Glutamatergic neuron (in vitro differentiated cells): ENCODE data around the gene CTDNEP1. TPM values are rescaled to one million over a fixed set of nuclear protein-coding genes. Genes with fewer than 3 reads are reported as not detected.

Experiments used
- DNase-seq: peaks from one replicate; pipeline ENCODE4 v3.0.0; 2022
- H3K27ac Mint-ChIP-seq: one replicate; pipeline ENCODE4 v1.8.0; 2020; ENCODE audit warnings: mild to moderate bottlenecking, mixed read lengths, inconsistent platforms; ENCODE audit not compliant: unreplicated experiment
- H3K27me3 Mint-ChIP-seq: one replicate; pipeline ENCODE4 v1.8.0; 2020; ENCODE audit warnings: mild to moderate bottlenecking, moderate library complexity, mixed read lengths, inconsistent platforms; ENCODE audit not compliant: unreplicated experiment
- H3K36me3 Mint-ChIP-seq: one replicate; pipeline ENCODE4 v1.8.0; 2020; ENCODE audit warnings: mild to moderate bottlenecking, mixed read lengths, inconsistent platforms; ENCODE audit not compliant: unreplicated experiment
- H3K4me1 Mint-ChIP-seq: one replicate; pipeline ENCODE4 v1.8.0; 2020; ENCODE audit warnings: mild to moderate bottlenecking, low read depth, mixed read lengths, inconsistent platforms; ENCODE audit not compliant: unreplicated experiment
- H3K4me3 Mint-ChIP-seq: one replicate; pipeline ENCODE4 v1.8.0; 2020; ENCODE audit warnings: mild to moderate bottlenecking, mixed read lengths, inconsistent platforms; ENCODE audit not compliant: unreplicated experiment
- H3K9me3 Mint-ChIP-seq: one replicate; pipeline ENCODE4 v1.8.0; 2020; ENCODE audit warnings: mild to moderate bottlenecking, moderate library complexity, mixed read lengths, inconsistent platforms; ENCODE audit not compliant: unreplicated experiment
- total RNA-seq: library from RNA; stranded (reverse); fragmentation: NEBNext Ultra II Directional; extraction: Animal tissue kit (Norgen Biotek cat#: 25700); gene quantifications from one replicate; pipeline ENCODE4 v1.2.1, GENCODE V29; 2021; ENCODE audit not compliant: unreplicated experiment
- TF ChIP-seq, protein P1 (sequence below): fragments of 200-600 bp; sonication (generic); IDR thresholded peaks from one replicate; pipeline ENCODE4 v1.5.0; 2021; ENCODE audit not compliant: partially characterized antibody, unreplicated experiment

CTDNEP1 gene
- total RNA-seq, 1 donor from 2014 or later, result 185 TPM

DNA sequence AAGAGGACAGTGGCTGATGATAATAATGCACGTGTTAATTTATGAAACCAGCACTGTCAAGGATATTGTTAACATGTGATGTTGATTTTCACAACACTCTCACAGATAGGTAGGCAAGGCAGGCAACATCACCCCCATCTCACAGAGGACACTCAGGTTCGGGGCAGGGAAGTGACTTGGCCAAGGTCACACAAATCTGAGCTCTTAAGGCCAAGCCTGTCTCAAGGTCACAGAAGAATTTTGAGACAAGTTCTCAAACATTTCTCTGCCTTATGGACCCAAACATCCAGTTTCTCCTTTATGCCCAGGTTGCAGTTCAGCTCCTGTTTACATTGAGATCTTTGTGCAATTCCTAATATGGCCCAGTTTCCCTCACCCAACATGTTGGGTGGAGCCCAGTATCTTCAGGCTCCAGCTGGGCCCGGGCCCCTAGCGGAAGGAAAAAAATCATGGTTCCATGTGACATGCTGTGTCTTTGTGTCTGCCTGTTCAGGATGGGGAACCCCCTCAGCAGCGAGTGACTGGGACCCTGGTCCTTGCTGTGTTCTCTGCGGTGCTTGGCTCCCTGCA lies 31.3 kb upstream of the CTDNEP1 start:
- TF ChIP-seq, protein P1, sequence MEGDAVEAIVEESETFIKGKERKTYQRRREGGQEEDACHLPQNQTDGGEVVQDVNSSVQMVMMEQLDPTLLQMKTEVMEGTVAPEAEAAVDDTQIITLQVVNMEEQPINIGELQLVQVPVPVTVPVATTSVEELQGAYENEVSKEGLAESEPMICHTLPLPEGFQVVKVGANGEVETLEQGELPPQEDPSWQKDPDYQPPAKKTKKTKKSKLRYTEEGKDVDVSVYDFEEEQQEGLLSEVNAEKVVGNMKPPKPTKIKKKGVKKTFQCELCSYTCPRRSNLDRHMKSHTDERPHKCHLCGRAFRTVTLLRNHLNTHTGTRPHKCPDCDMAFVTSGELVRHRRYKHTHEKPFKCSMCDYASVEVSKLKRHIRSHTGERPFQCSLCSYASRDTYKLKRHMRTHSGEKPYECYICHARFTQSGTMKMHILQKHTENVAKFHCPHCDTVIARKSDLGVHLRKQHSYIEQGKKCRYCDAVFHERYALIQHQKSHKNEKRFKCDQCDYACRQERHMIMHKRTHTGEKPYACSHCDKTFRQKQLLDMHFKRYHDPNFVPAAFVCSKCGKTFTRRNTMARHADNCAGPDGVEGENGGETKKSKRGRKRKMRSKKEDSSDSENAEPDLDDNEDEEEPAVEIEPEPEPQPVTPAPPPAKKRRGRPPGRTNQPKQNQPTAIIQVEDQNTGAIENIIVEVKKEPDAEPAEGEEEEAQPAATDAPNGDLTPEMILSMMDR, result no peak
- peak overlapping the region; percentile 25 for H3K4me3 Mint-ChIP-seq
- peaks cover 2% of the 10 kb centered on the region for H3K9me3 Mint-ChIP-seq
- H3K36me3 Mint-ChIP-seq, result no peaks in the 10 kb centered on the region
- no peak overlapping the region for H3K27ac Mint-ChIP-seq
- DNase-seq, result no peak
- H3K27me3 Mint-ChIP-seq, result peaks cover 22% of the 10 kb centered on the region
- H3K4me1 Mint-ChIP-seq, result peaks cover 4% of the 10 kb centered on the region

DNA sequence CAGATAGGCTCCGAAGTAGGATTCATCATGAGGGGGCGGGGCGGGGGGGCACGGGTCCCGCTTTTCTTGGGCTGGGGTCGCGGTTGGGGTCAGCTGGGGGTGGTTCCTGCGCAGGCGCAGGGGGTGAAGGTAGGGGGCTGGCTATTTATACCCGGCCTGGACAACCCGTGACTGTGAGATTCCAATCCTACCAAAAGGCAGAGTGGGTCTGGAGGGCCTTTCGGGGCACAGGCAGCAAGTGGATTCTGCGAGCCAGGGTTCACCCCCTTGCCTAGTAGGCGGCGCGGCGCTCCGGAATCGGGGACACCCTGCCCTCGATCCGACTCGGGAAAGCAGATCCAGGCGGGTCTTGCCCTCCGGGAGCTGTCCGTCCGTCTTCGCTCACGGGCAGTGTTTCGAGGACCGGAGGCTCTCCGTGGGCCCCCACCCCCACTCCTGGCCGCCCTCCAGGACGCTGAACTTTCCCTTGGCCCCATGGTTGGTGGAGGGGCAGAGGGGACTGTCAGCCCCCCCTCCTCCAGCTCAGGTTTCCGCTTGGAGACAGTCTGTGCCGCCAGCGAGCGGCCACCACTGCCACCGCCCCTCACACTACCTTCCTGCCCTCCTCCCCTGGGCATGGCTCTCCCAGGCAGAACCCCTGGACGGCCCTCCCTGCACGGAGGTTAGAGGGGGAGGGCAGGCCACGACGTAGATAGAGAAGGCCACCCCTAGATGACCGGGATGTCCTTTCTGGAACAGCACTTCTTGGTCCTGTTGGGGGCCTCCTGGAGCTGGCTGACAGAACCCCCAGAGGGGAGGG lies 30.6 kb upstream of the CTDNEP1 start:
- TF ChIP-seq, protein P1, result no peak
- H3K9me3 Mint-ChIP-seq, result peaks cover 2% of the 10 kb centered on the region
- peaks cover 4% of the 10 kb centered on the region for H3K4me1 Mint-ChIP-seq
- no peaks in the 10 kb centered on the region for H3K36me3 Mint-ChIP-seq
- H3K27ac Mint-ChIP-seq, result no peak overlapping the region
- peak overlapping the region; percentile 73 for H3K4me3 Mint-ChIP-seq
- no peak for DNase-seq
- peaks cover 20% of the 10 kb centered on the region for H3K27me3 Mint-ChIP-seq

DNA sequence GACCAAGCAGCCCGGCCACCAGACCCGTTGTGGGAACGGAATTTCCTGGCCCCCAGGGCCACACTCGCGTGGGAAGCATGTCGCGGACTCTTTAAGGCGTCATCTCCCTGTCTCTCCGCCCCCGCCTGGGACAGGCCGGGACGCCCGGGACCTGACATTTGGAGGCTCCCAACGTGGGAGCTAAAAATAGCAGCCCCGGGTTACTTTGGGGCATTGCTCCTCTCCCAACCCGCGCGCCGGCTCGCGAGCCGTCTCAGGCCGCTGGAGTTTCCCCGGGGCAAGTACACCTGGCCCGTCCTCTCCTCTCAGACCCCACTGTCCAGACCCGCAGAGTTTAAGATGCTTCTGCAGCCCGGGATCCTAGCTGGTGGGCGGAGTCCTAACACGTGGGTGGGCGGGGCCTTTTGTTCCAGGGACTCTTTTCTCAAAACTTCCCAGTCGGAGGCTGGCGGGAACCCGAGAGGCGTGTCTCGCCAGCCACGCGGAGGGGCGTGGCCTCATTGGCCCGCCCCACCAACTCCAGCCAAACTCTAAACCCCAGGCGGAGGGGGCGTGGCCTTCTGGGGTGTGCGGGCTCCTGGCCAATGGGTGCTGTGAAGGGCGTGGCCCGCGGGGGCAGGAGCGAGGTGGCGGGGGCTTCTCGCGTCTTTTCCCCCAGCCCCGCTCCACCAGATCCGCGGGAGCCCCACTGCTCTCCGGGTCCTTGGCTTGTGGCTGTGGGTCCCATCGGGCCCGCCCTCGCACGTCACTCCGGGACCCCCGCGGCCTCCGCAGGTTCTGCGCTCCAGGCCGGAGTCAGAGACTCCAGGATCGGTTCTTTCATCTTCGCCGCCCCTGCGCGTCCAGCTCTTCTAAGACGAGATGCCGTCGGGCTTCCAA lies 29.8 kb upstream of the CTDNEP1 start, which contains the start of gene SLC2A4:
Gene SLC2A4 (plus strand): TSS at position 645 of the 879 bp plus-strand sequence. CDS start 217 bp downstream, at position 862.
- Mint-ChIP-seq H3K9me3 (peaks cover 2% of the 10 kb centered on the region), H3K27me3 (peaks cover 19% of the 10 kb centered on the region), H3K27ac (no peak within 1 kb of the TSS), H3K4me1 (peaks cover 4% of the 10 kb centered on the region), H3K4me3 (peak within 1 kb of the TSS; percentile 81), H3K36me3 (no peaks in the 10 kb centered on the region)
- TF ChIP-seq, protein P1, result no peak
- peak; percentile 88 for DNase-seq

DNA sequence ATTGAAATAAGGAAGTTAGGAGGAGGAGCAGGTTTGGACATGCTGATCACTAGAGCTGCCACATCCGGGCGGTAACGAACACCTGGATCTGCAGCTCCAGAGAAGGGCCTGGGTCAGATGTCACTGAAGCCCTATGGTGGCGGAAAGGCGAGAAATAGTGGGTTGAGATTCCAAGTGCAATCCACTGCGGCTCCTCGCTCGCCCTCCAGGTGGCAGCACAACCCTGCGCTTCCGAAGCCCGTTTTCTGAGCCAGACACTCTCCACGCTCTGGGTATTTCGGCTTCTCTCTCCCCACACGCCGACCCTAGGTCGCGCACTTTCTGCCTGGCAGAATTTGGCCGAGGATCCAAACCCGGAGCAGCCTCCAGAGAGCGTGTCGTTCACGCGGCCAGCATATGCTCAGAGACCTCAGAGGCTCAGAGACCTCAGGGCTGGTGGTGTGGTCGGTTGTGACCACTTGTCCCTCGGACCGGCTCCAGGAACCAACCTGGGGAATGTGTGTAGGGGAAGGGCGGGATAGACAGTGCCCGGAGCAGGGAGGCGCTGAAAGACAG lies 29.1 kb upstream of the CTDNEP1 start:
- Mint-ChIP-seq H3K27ac (no peak overlapping the region), H3K27me3 (peaks cover 18% of the 10 kb centered on the region), H3K4me1 (peaks cover 4% of the 10 kb centered on the region), H3K4me3 (peak overlapping the region; percentile 81), H3K9me3 (peaks cover 2% of the 10 kb centered on the region), H3K36me3 (no peaks in the 10 kb centered on the region)
- TF ChIP-seq, protein P1, result peak; percentile 69
- DNase-seq, result peak; percentile 83
